ENCODE data around the gene PTPRS.

DNA sequence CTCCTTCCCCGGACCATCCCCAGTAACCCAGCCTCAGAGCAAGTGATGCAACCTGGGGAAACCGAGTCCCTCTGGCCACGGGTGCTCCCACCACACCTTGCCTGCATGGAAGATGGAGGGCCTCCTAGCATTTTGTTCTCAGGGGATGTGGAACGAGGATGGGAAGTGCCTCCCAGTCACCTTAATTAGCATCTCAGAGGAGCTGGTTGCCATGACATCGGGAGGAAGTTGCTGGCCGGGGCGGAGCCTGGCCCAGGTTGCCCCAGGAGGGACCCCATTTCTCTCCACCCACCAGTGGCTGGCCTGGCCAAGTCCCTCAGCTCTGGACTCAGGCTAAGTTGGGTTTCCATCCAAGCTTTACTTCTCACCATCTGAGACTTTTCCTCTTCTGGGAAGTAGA is 24.1 kb upstream of the PTPRS start:
- TF ChIP-seq ZNF549 (tag by site-specific recombination; IDR thresholded peaks at IDR 0.05) (no peak), ZNF248 (tag by site-specific recombination; IDR thresholded peaks at IDR 0.05) (no peak), PRDM1 (tag by site-specific recombination; IDR thresholded peaks at IDR 0.05) (no peak), ZBTB1 (tag by site-specific recombination; IDR thresholded peaks at IDR 0.05) (no peak)
- TF ChIP-seq, protein P1, sequence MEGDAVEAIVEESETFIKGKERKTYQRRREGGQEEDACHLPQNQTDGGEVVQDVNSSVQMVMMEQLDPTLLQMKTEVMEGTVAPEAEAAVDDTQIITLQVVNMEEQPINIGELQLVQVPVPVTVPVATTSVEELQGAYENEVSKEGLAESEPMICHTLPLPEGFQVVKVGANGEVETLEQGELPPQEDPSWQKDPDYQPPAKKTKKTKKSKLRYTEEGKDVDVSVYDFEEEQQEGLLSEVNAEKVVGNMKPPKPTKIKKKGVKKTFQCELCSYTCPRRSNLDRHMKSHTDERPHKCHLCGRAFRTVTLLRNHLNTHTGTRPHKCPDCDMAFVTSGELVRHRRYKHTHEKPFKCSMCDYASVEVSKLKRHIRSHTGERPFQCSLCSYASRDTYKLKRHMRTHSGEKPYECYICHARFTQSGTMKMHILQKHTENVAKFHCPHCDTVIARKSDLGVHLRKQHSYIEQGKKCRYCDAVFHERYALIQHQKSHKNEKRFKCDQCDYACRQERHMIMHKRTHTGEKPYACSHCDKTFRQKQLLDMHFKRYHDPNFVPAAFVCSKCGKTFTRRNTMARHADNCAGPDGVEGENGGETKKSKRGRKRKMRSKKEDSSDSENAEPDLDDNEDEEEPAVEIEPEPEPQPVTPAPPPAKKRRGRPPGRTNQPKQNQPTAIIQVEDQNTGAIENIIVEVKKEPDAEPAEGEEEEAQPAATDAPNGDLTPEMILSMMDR (tag by site-specific recombination; IDR thresholded peaks at IDR 0.05): no peak
- TF ChIP-seq, protein P2, sequence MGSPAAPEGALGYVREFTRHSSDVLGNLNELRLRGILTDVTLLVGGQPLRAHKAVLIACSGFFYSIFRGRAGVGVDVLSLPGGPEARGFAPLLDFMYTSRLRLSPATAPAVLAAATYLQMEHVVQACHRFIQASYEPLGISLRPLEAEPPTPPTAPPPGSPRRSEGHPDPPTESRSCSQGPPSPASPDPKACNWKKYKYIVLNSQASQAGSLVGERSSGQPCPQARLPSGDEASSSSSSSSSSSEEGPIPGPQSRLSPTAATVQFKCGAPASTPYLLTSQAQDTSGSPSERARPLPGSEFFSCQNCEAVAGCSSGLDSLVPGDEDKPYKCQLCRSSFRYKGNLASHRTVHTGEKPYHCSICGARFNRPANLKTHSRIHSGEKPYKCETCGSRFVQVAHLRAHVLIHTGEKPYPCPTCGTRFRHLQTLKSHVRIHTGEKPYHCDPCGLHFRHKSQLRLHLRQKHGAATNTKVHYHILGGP (tag by site-specific recombination; IDR thresholded peaks at IDR 0.05): no peak
- TF ChIP-seq, protein P3, sequence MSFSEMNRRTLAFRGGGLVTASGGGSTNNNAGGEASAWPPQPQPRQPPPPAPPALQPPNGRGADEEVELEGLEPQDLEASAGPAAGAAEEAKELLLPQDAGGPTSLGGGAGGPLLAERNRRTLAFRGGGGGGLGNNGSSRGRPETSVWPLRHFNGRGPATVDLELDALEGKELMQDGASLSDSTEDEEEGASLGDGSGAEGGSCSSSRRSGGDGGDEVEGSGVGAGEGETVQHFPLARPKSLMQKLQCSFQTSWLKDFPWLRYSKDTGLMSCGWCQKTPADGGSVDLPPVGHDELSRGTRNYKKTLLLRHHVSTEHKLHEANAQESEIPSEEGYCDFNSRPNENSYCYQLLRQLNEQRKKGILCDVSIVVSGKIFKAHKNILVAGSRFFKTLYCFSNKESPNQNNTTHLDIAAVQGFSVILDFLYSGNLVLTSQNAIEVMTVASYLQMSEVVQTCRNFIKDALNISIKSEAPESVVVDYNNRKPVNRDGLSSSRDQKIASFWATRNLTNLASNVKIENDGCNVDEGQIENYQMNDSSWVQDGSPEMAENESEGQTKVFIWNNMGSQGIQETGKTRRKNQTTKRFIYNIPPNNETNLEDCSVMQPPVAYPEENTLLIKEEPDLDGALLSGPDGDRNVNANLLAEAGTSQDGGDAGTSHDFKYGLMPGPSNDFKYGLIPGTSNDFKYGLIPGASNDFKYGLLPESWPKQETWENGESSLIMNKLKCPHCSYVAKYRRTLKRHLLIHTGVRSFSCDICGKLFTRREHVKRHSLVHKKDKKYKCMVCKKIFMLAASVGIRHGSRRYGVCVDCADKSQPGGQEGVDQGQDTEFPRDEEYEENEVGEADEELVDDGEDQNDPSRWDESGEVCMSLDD (tag by site-specific recombination; IDR thresholded peaks at IDR 0.05): no peak
- TF ChIP-seq, protein P4, sequence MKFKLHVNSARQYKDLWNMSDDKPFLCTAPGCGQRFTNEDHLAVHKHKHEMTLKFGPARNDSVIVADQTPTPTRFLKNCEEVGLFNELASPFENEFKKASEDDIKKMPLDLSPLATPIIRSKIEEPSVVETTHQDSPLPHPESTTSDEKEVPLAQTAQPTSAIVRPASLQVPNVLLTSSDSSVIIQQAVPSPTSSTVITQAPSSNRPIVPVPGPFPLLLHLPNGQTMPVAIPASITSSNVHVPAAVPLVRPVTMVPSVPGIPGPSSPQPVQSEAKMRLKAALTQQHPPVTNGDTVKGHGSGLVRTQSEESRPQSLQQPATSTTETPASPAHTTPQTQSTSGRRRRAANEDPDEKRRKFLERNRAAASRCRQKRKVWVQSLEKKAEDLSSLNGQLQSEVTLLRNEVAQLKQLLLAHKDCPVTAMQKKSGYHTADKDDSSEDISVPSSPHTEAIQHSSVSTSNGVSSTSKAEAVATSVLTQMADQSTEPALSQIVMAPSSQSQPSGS (tag by site-specific recombination; IDR thresholded peaks at IDR 0.05; ENCODE audit: low read depth): no peak
- TF ChIP-seq, protein P5, sequence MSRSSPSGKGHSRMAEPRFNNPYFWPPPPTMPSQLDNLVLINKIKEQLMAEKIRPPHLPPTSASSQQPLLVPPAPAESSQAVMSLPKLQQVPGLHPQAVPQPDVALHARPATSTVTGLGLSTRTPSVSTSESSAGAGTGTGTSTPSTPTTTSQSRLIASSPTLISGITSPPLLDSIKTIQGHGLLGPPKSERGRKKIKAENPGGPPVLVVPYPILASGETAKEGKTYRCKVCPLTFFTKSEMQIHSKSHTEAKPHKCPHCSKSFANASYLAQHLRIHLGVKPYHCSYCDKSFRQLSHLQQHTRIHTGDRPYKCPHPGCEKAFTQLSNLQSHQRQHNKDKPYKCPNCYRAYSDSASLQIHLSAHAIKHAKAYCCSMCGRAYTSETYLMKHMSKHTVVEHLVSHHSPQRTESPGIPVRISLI (tag by site-specific recombination; IDR thresholded peaks at IDR 0.05): no peak
- TF ChIP-seq, protein P6, sequence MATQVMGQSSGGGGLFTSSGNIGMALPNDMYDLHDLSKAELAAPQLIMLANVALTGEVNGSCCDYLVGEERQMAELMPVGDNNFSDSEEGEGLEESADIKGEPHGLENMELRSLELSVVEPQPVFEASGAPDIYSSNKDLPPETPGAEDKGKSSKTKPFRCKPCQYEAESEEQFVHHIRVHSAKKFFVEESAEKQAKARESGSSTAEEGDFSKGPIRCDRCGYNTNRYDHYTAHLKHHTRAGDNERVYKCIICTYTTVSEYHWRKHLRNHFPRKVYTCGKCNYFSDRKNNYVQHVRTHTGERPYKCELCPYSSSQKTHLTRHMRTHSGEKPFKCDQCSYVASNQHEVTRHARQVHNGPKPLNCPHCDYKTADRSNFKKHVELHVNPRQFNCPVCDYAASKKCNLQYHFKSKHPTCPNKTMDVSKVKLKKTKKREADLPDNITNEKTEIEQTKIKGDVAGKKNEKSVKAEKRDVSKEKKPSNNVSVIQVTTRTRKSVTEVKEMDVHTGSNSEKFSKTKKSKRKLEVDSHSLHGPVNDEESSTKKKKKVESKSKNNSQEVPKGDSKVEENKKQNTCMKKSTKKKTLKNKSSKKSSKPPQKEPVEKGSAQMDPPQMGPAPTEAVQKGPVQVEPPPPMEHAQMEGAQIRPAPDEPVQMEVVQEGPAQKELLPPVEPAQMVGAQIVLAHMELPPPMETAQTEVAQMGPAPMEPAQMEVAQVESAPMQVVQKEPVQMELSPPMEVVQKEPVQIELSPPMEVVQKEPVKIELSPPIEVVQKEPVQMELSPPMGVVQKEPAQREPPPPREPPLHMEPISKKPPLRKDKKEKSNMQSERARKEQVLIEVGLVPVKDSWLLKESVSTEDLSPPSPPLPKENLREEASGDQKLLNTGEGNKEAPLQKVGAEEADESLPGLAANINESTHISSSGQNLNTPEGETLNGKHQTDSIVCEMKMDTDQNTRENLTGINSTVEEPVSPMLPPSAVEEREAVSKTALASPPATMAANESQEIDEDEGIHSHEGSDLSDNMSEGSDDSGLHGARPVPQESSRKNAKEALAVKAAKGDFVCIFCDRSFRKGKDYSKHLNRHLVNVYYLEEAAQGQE (tag by site-specific recombination; IDR thresholded peaks at IDR 0.05): no peak
